Neutrophil (primary cell): ENCODE data around the gene PIP4K2B.

ENCODE experiments used
- H3K27ac ChIP-seq: fragments of 200-600 bp; sonication (generic); 2 replicates; pipeline ENCODE4 v1.5.1; 2016; ENCODE audit warnings: mild to moderate bottlenecking, moderate library complexity
- H3K27me3 ChIP-seq: fragments of 200-600 bp; sonication (generic); 2 replicates; pipeline ENCODE4 v1.6.0; 2016; ENCODE audit warnings: mild to moderate bottlenecking
- H3K36me3 ChIP-seq: fragments of 200-600 bp; sonication (generic); 2 replicates; pipeline ENCODE4 v1.5.1; 2017
- H3K4me1 ChIP-seq, 2 experiments: fragments of 200-600 bp in 1 of 2; sonication (generic) in 1 of 2; 1 replicate in 1 of 2; 2 replicates in 1 of 2; pipeline versions ENCODE4 v1.5.1 to v1.6.1; 2013 to 2016; ENCODE audit warnings: low read depth in 1 of 2, low read length in 1 of 2, mild to moderate bottlenecking in 1 of 2, moderate library complexity in 1 of 2; ENCODE audit not compliant: control insufficient read depth in 1 of 2, insufficient read depth in 1 of 2
- H3K4me3 ChIP-seq, 2 experiments: fragments of 200-600 bp in 1 of 2; sonication (generic) in 1 of 2; 1 replicate in 1 of 2; 2 replicates in 1 of 2; pipeline ENCODE4 v1.5.1; 2013 to 2016; ENCODE audit warnings: low read depth in 1 of 2, low read length in 1 of 2, mild to moderate bottlenecking in 1 of 2, moderate library complexity in 1 of 2
- H3K9me3 ChIP-seq: fragments of 200-600 bp; sonication (generic); 2 replicates; pipeline ENCODE4 v1.5.1; 2016
- TF ChIP-seq, protein P1 (sequence below): fragments of 200-600 bp; sonication (generic); IDR thresholded peaks from 2 replicates; pipeline ENCODE4 v1.5.1; 2016; ENCODE audit warnings: antibody characterized with exemption

The PIP4K2B gene

DNA sequence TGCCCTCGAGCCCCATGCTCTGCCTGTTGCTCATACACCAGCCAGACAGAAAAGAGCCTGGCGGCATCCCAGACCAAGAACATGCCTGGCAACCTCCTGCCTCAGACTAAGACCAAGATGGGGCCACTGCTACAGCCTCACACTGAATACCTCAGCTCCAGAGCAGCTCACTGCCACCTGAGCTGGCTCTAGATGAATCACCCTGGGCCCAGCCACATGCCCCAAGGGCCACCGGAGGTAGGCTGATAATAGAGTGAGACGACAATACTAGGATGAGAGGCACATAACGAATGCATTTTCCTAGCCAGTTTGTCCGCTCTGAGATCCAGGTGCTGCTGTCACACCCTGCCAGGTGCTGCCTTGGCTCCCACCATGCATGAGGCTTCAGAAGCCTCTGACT, 13.0 kb downstream of the PIP4K2B start:
- H3K27ac ChIP-seq = no peak overlapping the region
- H3K9me3 ChIP-seq = no peaks in the 10 kb centered on the region
- H3K4me1 ChIP-seq = no peaks in the 10 kb centered on the region
- H3K4me3 ChIP-seq = no peak overlapping the region
- no peaks in the 10 kb centered on the region for H3K27me3 ChIP-seq
- TF ChIP-seq, protein P1, sequence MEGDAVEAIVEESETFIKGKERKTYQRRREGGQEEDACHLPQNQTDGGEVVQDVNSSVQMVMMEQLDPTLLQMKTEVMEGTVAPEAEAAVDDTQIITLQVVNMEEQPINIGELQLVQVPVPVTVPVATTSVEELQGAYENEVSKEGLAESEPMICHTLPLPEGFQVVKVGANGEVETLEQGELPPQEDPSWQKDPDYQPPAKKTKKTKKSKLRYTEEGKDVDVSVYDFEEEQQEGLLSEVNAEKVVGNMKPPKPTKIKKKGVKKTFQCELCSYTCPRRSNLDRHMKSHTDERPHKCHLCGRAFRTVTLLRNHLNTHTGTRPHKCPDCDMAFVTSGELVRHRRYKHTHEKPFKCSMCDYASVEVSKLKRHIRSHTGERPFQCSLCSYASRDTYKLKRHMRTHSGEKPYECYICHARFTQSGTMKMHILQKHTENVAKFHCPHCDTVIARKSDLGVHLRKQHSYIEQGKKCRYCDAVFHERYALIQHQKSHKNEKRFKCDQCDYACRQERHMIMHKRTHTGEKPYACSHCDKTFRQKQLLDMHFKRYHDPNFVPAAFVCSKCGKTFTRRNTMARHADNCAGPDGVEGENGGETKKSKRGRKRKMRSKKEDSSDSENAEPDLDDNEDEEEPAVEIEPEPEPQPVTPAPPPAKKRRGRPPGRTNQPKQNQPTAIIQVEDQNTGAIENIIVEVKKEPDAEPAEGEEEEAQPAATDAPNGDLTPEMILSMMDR = no peak
- peaks cover 51% of the 10 kb centered on the region for H3K36me3 ChIP-seq

DNA sequence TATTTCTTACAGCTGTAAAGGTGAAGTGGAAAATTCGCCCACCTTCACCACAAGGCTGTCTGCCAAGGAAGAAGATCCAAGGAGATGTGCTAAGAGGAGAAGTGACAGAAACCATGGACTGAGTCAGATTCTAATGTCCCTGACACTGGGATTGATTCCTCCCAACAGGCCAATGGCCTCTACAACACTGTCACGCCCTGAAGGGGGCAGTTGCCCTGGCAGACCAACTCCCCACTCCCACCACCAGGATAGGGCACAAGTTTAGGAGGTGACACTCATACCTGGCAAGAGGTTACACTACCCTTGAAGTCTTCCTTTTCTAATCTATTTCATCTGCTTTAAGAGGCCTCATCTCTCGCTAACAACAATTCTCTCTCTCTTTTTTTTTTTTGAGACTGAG, 16.1 kb downstream of the PIP4K2B start:
- no peak overlapping the region for H3K27ac ChIP-seq
- H3K36me3 ChIP-seq = peaks cover 83% of the 10 kb centered on the region
- no peaks in the 10 kb centered on the region for H3K27me3 ChIP-seq
- H3K4me1 ChIP-seq = no peaks in the 10 kb centered on the region
- no peak overlapping the region for H3K4me3 ChIP-seq
- H3K9me3 ChIP-seq = no peaks in the 10 kb centered on the region
- TF ChIP-seq, protein P1 = no peak

DNA sequence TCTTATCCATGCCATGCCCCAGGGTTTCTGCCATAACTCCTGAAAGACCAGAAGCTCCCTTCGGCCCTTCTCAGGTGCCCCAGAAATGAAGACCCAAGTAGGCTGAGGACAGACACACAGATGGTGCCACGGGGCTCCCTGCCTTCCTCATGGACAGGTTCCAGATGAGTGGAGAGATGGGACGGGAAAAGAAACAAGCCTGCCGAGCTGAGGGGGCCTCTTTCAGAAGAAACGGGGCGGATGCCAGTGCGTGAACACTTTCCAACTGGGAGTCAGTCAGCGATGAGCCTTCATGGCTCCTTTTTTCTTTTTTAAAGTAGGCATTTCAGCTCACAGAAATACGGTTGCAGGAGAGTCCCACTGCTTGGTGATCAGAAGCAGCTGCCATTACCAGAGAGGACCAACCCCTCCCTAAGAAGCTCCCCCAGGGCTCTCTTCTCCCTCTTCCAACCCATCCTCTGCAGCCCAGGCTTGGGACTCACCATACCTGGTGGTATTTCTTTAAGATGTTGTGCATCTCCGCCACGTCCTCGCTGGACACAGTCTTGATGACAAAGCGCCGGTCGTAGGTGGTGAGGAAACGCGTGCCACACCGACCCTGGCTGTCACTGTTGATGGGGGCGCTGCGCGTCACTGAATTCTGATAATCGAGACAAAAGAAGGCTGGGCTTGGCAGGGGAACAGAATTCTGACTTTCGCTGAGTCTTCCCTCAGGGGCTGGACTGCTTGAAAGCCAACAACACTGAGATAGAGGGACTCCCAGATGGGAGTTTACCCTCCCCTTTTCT, 19.2 kb downstream of the PIP4K2B start:
- Histone ChIP-seq H3K9me3 (no peaks in the 10 kb centered on the region), H3K4me3 (no peak overlapping the region), H3K27ac (no peak overlapping the region), H3K36me3 (peaks cover 98% of the 10 kb centered on the region), H3K27me3 (no peaks in the 10 kb centered on the region), H3K4me1 (no peaks in the 10 kb centered on the region)
- TF ChIP-seq, protein P1 = no peak

DNA sequence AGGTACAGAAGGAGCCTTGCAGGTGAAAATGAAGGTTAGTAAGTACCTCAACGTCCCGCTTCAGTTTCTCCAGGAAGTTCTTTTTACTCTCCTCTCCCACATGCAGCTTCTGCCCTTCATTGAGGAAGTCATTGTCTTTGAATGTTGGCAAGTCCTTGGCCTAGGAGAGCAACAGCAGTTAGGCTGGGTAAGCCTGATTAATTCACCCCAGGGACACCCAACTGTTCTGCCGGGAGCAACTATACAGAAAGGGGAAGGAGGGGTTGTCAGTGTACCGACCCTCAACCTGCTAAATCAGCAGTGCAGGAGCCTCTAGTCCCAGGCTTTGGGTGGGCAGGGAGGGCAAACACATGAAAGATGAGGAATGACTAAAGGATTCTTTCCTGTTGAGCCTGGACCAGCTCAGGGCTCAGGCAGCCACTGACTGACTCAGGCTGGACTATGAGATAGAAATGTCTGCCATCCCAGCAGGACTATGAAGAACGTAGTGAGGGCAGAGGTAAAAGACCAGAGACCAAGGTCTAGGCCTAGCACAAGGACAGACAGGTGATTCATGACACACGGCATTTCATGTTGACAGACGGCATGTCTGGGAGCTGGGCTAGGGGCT, 21.6 kb downstream of the PIP4K2B start:
- peaks cover 95% of the 10 kb centered on the region for H3K36me3 ChIP-seq
- H3K9me3 ChIP-seq = no peaks in the 10 kb centered on the region
- no peaks in the 10 kb centered on the region for H3K4me1 ChIP-seq
- no peaks in the 10 kb centered on the region for H3K27me3 ChIP-seq
- H3K27ac ChIP-seq = no peak overlapping the region
- H3K4me3 ChIP-seq = no peak overlapping the region
- TF ChIP-seq, protein P1 = no peak

DNA sequence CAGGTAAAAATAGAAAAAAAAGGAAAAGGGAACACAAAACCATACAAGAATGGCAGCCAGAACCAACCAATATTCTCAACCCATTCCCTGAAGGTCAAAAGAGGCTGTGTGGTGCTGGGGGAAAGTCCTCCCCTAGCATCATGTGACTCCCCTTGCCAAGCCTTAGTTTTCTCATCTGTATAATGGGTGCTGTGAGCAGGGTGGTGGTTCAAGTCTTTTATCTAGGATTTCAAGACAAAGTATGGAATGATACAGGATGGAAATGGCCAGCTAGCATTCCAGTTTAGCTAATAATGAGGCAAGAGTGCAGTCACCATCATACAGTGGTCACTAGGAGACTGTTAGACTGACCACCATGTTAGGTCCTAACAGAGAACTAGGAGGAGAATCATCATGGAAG, 26.1 kb downstream of the PIP4K2B start:
- Histone ChIP-seq H3K4me3 (no peak overlapping the region), H3K4me1 (no peaks in the 10 kb centered on the region), H3K36me3 (peaks cover 92% of the 10 kb centered on the region), H3K9me3 (no peaks in the 10 kb centered on the region), H3K27me3 (no peaks in the 10 kb centered on the region), H3K27ac (no peak overlapping the region)
- TF ChIP-seq, protein P1 = no peak
